Cardiac muscle cell (in vitro differentiated cells and primary cell): Measurements from ENCODE around the gene EYA2. TPM values are rescaled to one million over a fixed set of nuclear protein-coding genes. Genes with fewer than 3 reads are reported as not detected.

Source experiments
- DNase-seq, 2 donors: peaks; one replicate each; pipeline versions ENCODE4 v3.0.0 to v3.0.0-alpha.2; 2010 to 2017; ENCODE audit warnings: low read depth in 1 of 2, low spot score in 1 of 2
- H3K27ac ChIP-seq: fragments of 200-600 bp; sonication (generic); 2 replicates; pipeline ENCODE4 v1.5.1; 2016
- H3K27me3 ChIP-seq: fragments of 200-600 bp; sonication (generic); 2 replicates; pipeline ENCODE4 v1.6.0; 2016; ENCODE audit warnings: control low read depth
- H3K36me3 ChIP-seq: fragments of 200-600 bp; sonication (generic); 2 replicates; pipeline ENCODE4 v1.5.1; 2016; ENCODE audit warnings: control low read depth
- H3K4me1 ChIP-seq: fragments of 200-600 bp; sonication (generic); 2 replicates; pipeline ENCODE4 v1.8.1; 2017; ENCODE audit warnings: low read depth, mild to moderate bottlenecking, mixed run types
- H3K4me3 ChIP-seq: fragments of 200-600 bp; sonication (generic); 2 replicates; pipeline ENCODE4 v1.5.1; 2016; ENCODE audit warnings: mild to moderate bottlenecking
- H3K9me3 ChIP-seq: fragments of 200-600 bp; sonication (generic); 2 replicates; pipeline ENCODE4 v1.5.1; 2017; ENCODE audit warnings: low read depth, mild to moderate bottlenecking, control low read depth
- CTCF ChIP-seq: IDR thresholded peaks from 2 replicates; pipeline ENCODE4 v1.5.1; 2012; ENCODE audit warnings: low read depth, mild to moderate bottlenecking, low read length
- polyA plus RNA-seq: library from polyadenylated mRNA; unstranded; fragments of >200 nt; fragmentation: Nextera tagmentation; extraction: Ambion mirVana; gene quantifications from 2 replicates; pipeline ENCODE4 v1.2.1, GENCODE V29; 2016
- total RNA-seq: library from RNA; depleted of rRNA; stranded (reverse); fragments of >200 nt; gene quantifications from 2 replicates; pipeline ENCODE4 v1.2.3, GENCODE V29; 2016

EYA2 gene
- total and polyA plus RNA-seq, 2 experiments from 2014 or later: 0.30 TPM; not detected in 1

GRCh38 chr20:46901638-46902037 is 7.0 kb downstream of the EYA2 start:
- Histone ChIP-seq H3K9me3 (no peaks in the 10 kb centered on the region), H3K27ac (no peak overlapping the region), H3K27me3 (peaks cover 14% of the 10 kb centered on the region), H3K4me3 (no peak overlapping the region), H3K4me1 (no peaks in the 10 kb centered on the region), H3K36me3 (no peaks in the 10 kb centered on the region)
- DNase-seq: no peak
- TF ChIP-seq CTCF: no peak

- Histone ChIP-seq H3K9me3 (no peaks in the 10 kb centered on the region), H3K4me3 (no peak overlapping the region), H3K27ac (no peak overlapping the region), H3K27me3 (no peaks in the 10 kb centered on the region), H3K36me3 (no peaks in the 10 kb centered on the region), H3K4me1 (no peaks in the 10 kb centered on the region)
- no peak for TF ChIP-seq CTCF
- no peak for DNase-seq
Measured at GRCh38 chr20:46903256-46903655, 8.6 kb downstream of the EYA2 start.

- H3K4me3 ChIP-seq: no peak overlapping the region
- H3K36me3 ChIP-seq: no peaks in the 10 kb centered on the region
- H3K9me3 ChIP-seq: no peaks in the 10 kb centered on the region
- H3K4me1 ChIP-seq: no peaks in the 10 kb centered on the region
- no peaks in the 10 kb centered on the region for H3K27me3 ChIP-seq
- no peak for DNase-seq
- TF ChIP-seq CTCF: no peak
- H3K27ac ChIP-seq: no peak overlapping the region
Measured at GRCh38 chr20:46903937-46904336, 9.3 kb downstream of the EYA2 start.

- Histone ChIP-seq H3K4me1 (no peaks in the 10 kb centered on the region), H3K36me3 (no peaks in the 10 kb centered on the region), H3K27me3 (no peaks in the 10 kb centered on the region), H3K9me3 (no peaks in the 10 kb centered on the region), H3K27ac (no peak overlapping the region), H3K4me3 (no peak overlapping the region)
- peak in 1 of 2 donors; percentile 21 for DNase-seq
- TF ChIP-seq CTCF: no peak
Measured at GRCh38 chr20:46905364-46906125, 10.9 kb downstream of the EYA2 start.

- Histone ChIP-seq H3K27me3 (no peaks in the 10 kb centered on the region), H3K27ac (no peak overlapping the region), H3K4me3 (no peak overlapping the region), H3K36me3 (no peaks in the 10 kb centered on the region), H3K9me3 (no peaks in the 10 kb centered on the region), H3K4me1 (no peaks in the 10 kb centered on the region)
- DNase-seq: no peak
- TF ChIP-seq CTCF: no peak
Measured at GRCh38 chr20:46913329-46914044, 18.8 kb downstream of the EYA2 start.
